Breast epithelium (tissue), 4 donors: ENCODE measurements around the gene FNIP1. TPM values are rescaled to one million over a fixed set of nuclear protein-coding genes. Genes with fewer than 3 reads are reported as not detected.

Source experiments
- DNase-seq, 2 donors: peaks; one replicate each; pipeline ENCODE4 v3.0.0-alpha.2; 2019; ENCODE audit warnings: low spot score in 2 of 2
- H3K27ac ChIP-seq, 2 donors: fragments of 200-600 bp; sonication (generic) in 1 of 2; one replicate each; pipeline ENCODE4 v1.5.1; 2016 to 2019; ENCODE audit warnings: mild to moderate bottlenecking in 1 of 2
- H3K27me3 ChIP-seq, 2 donors: fragments of 200-600 bp; sonication (generic) in 1 of 2; one replicate each; pipeline versions ENCODE4 v1.5.1 to v1.6.0; 2017 to 2019; ENCODE audit warnings: control low read depth in 1 of 2, mild to moderate bottlenecking in 1 of 2
- H3K36me3 ChIP-seq: fragments of 200-600 bp; one replicate; pipeline ENCODE4 v1.5.1; 2019
- H3K4me1 ChIP-seq, 2 donors: fragments of 200-600 bp; sonication (generic); one replicate each; pipeline ENCODE4 v1.5.1; 2016 to 2019; ENCODE audit warnings: control low read depth in 1 of 2
- H3K4me3 ChIP-seq, 3 donors: fragments of 200-600 bp; sonication (generic); 1 replicate in 2 of 3; 2 replicates in 1 of 3; pipeline ENCODE4 v1.5.1; 2016 to 2019; ENCODE audit warnings: mild to moderate bottlenecking in 3 of 3, moderate library complexity in 2 of 3
- H3K9me3 ChIP-seq, 2 donors: fragments of 200-600 bp; sonication (generic) in 1 of 2; one replicate each; pipeline ENCODE4 v1.5.1; 2016 to 2019; ENCODE audit warnings: control low read depth in 1 of 2
- POLR2A ChIP-seq: fragments of 450-650 bp; IDR thresholded peaks from one replicate; pipeline ENCODE4 v1.6.1; 2016; ENCODE audit warnings: antibody characterized with exemption, mild to moderate bottlenecking, moderate library complexity
- POLR2AphosphoS5 ChIP-seq, 3 donors: sonication (generic); formaldehyde crosslinking; IDR thresholded peaks; one replicate each; pipeline ENCODE4 v1.6.1; 2017; ENCODE audit warnings: antibody characterized with exemption in 3 of 3
- intact Hi-C: fragments of 100-400 bp; cut with DNase I; formaldehyde crosslinking; loops from one replicate; pipeline ENCODE4 v1.15.1; 2023; ENCODE audit warnings: low total_unique reads
- total RNA-seq, 3 donors: library from RNA; depleted of rRNA; stranded (reverse); fragments of >200 nt; gene quantifications; one replicate each; pipeline ENCODE4 v1.1.0, GENCODE V29; 2016
- TF ChIP-seq, protein P1 (sequence below), 3 donors: fragments of 450-650 bp; IDR thresholded peaks; one replicate each; pipeline ENCODE4 v1.5.1; 2016 to 2017; ENCODE audit warnings: antibody characterized with exemption in 3 of 3, mild to moderate bottlenecking in 3 of 3, moderate library complexity in 3 of 3

FNIP1 gene
- total RNA-seq, 3 donors from 2014 or later: 60.3 to 96.3 (median 70.9) TPM

DNA sequence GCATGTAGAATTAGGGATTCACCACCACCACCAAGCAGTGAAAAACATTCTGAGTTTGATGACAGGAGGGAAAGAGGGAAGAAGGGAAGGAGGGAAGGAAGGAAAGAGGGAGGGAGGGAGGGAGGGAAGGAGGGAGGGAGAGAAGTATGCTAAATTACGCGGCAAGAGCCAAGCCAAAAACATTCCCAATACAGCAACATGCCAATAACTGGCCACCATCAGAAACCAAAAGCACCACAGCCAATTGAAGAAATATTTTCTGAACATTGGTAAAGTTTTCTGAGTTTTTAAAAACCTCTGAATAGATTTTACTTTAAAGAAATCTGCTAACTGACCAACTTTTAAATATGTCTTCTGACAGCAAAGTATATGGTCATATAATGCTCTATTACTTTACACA, 36.0 kb downstream of the FNIP1 start:
- intact Hi-C loops: no loop called here
- Histone ChIP-seq H3K27me3 (no peaks in the 10 kb centered on the region), H3K4me1 (no peaks in the 10 kb centered on the region), H3K27ac (no peak overlapping the region), H3K36me3 (no peaks in the 10 kb centered on the region), H3K4me3 (no peak overlapping the region), H3K9me3 (peaks cover 0 to 6% of the 10 kb centered on the region in 2 donors)
- TF ChIP-seq, protein P1, sequence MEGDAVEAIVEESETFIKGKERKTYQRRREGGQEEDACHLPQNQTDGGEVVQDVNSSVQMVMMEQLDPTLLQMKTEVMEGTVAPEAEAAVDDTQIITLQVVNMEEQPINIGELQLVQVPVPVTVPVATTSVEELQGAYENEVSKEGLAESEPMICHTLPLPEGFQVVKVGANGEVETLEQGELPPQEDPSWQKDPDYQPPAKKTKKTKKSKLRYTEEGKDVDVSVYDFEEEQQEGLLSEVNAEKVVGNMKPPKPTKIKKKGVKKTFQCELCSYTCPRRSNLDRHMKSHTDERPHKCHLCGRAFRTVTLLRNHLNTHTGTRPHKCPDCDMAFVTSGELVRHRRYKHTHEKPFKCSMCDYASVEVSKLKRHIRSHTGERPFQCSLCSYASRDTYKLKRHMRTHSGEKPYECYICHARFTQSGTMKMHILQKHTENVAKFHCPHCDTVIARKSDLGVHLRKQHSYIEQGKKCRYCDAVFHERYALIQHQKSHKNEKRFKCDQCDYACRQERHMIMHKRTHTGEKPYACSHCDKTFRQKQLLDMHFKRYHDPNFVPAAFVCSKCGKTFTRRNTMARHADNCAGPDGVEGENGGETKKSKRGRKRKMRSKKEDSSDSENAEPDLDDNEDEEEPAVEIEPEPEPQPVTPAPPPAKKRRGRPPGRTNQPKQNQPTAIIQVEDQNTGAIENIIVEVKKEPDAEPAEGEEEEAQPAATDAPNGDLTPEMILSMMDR (IDR thresholded peaks at IDR 0.05): no peak
- TF ChIP-seq POLR2AphosphoS5 (IDR thresholded peaks at IDR 0.05) (no peak), POLR2A (no peak)
- DNase-seq: no peak

DNA sequence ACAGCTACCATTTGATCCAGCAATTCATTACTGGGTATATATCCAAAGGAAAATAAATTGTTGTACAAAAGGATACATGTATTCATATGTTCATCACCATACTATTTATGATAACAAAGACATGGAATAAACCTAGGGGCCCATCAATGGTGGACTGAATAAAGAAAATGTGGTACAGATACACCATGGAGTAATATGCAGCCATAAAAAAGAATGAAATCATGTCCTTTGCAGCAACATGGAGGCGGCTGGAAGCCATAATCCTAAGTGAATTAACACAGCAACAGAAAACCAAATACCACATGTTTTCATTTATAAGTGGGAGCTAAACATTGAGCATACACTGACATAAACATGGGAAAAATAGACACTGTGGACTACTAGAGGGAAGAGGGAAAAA, 37.1 kb downstream of the FNIP1 start:
- TF ChIP-seq, protein P1 (IDR thresholded peaks at IDR 0.05): no peak
- TF ChIP-seq POLR2A (no peak), POLR2AphosphoS5 (IDR thresholded peaks at IDR 0.05) (no peak)
- Histone ChIP-seq H3K9me3 (peaks cover 0 to 6% of the 10 kb centered on the region in 2 donors), H3K4me3 (no peak overlapping the region), H3K27me3 (no peaks in the 10 kb centered on the region), H3K27ac (no peak overlapping the region), H3K36me3 (no peaks in the 10 kb centered on the region), H3K4me1 (no peaks in the 10 kb centered on the region)
- intact Hi-C loops: no loop called here
- DNase-seq: no peak

DNA sequence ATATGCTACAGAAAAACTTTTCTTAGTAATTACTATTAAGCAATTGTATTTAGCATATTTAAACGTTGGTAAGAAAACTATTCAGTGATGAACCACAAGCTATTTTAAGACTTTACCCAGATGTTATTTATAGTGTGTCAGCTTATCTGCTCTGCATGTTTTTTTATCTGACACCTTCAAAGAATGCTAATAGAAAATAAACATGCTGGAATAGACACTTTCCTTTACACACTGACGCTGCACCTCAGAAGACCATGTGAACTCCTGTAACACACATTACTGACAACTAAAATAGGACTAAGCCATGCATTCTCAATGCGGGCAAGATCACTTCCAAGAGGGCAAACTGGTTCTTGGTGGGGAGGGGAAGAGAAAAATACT, 38.3 kb downstream of the FNIP1 start:
- H3K36me3 ChIP-seq: no peaks in the 10 kb centered on the region
- DNase-seq: no peak
- no peaks in the 10 kb centered on the region for H3K9me3 ChIP-seq
- no peak overlapping the region for H3K27ac ChIP-seq
- H3K4me1 ChIP-seq: no peaks in the 10 kb centered on the region
- no peak for TF ChIP-seq POLR2AphosphoS5 (IDR thresholded peaks at IDR 0.05)
- TF ChIP-seq, protein P1 (IDR thresholded peaks at IDR 0.05): no peak
- no peak for TF ChIP-seq POLR2A
- no peak overlapping the region for H3K4me3 ChIP-seq
- intact Hi-C loops: no loop called here
- H3K27me3 ChIP-seq: no peaks in the 10 kb centered on the region

DNA sequence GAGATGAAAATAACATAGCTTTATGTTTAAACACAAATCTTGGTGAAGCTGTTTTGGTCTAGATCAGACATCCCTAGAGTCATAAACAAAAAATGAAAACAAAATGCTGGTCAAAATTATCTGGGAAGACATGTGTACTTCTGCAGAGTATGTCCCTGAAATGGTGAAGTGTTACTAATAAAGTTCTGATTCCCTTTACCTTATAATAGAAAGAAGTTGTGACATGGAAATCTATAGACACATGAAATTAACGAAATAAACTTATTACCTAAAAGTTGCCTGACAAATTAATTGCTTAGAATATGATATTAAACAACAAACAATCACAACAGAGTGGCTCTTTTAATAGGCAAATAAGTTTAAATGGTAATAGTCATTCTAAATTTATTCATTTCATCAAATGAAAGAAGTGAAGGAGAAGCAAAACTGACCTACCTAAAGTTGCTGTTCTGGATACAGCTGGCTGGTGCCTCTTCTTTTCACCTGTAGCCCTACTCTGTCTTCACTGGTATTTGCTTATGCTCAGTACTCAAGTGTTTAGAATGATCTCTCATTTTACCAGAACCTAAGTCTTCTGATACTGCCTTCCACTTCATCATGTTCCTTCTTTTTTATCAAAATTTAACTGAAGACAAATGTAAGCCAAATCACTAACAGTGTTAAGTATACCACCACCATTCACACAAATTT, 38.8 kb downstream of the FNIP1 start:
- TF ChIP-seq, protein P1 (IDR thresholded peaks at IDR 0.05): no peak
- no peak for TF ChIP-seq POLR2A
- TF ChIP-seq POLR2AphosphoS5 (IDR thresholded peaks at IDR 0.05): no peak
- no peak for DNase-seq
- no peaks in the 10 kb centered on the region for H3K9me3 ChIP-seq
- intact Hi-C loops: no loop called here
- no peaks in the 10 kb centered on the region for H3K27me3 ChIP-seq
- H3K4me1 ChIP-seq: no peaks in the 10 kb centered on the region
- no peak overlapping the region for H3K27ac ChIP-seq
- no peak overlapping the region for H3K4me3 ChIP-seq
- H3K36me3 ChIP-seq: no peaks in the 10 kb centered on the region

DNA sequence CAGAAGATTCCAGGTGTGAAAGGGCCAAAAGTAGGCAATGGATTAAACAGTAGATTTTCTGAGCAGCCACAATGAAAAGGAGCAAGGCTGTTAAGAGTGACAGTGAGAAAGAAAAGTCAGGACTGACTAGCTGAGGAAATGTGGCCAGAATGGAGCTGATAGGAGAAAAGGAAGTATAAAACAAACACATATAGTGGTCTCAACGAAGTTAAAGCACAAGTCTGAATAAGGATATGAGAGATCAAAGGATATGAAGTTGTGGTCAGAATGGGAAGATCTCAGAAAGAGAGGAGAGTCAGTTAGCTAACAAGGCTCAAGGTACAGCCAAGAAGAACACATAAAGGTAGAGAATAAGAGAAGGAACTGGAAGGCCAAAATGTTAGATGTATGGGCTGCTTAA, 39.9 kb downstream of the FNIP1 start:
- H3K9me3 ChIP-seq: no peaks in the 10 kb centered on the region
- H3K4me1 ChIP-seq: no peaks in the 10 kb centered on the region
- no peak for DNase-seq
- H3K27me3 ChIP-seq: no peaks in the 10 kb centered on the region
- intact Hi-C loops: no loop called here
- H3K27ac ChIP-seq: no peak overlapping the region
- H3K36me3 ChIP-seq: no peaks in the 10 kb centered on the region
- no peak overlapping the region for H3K4me3 ChIP-seq
- TF ChIP-seq POLR2A (no peak), POLR2AphosphoS5 (IDR thresholded peaks at IDR 0.05) (no peak)
- TF ChIP-seq, protein P1 (IDR thresholded peaks at IDR 0.05): no peak
